ENCODE measurements around the gene DCDC2.

GRCh38 chr6:24374612-24375011, 16.8 kb upstream of the DCDC2 start:
- TF ChIP-seq, protein P1, sequence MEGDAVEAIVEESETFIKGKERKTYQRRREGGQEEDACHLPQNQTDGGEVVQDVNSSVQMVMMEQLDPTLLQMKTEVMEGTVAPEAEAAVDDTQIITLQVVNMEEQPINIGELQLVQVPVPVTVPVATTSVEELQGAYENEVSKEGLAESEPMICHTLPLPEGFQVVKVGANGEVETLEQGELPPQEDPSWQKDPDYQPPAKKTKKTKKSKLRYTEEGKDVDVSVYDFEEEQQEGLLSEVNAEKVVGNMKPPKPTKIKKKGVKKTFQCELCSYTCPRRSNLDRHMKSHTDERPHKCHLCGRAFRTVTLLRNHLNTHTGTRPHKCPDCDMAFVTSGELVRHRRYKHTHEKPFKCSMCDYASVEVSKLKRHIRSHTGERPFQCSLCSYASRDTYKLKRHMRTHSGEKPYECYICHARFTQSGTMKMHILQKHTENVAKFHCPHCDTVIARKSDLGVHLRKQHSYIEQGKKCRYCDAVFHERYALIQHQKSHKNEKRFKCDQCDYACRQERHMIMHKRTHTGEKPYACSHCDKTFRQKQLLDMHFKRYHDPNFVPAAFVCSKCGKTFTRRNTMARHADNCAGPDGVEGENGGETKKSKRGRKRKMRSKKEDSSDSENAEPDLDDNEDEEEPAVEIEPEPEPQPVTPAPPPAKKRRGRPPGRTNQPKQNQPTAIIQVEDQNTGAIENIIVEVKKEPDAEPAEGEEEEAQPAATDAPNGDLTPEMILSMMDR (IDR thresholded peaks at IDR 0.05): no peak
- TF ChIP-seq NFYB (CRISPR knock-in tag; conservative IDR thresholded peaks at IDR 0.05; ENCODE audit: low read depth) (no peak), ESRRA (CRISPR knock-in tag; IDR thresholded peaks at IDR 0.05; ENCODE audit: borderline replicate concordance) (no peak), ZBTB43 (CRISPR knock-in tag; IDR thresholded peaks at IDR 0.05) (no peak), USF1 (CRISPR knock-in tag; IDR thresholded peaks at IDR 0.05) (no peak), KAT7 (CRISPR knock-in tag; IDR thresholded peaks at IDR 0.05; ENCODE audit: borderline replicate concordance) (no peak)
